ENCODE measurements around the gene MED15. TPM values are rescaled to one million over a fixed set of nuclear protein-coding genes. Genes with fewer than 3 reads are reported as not detected.

MED15 gene
- total RNA-seq, 5 donors from 2014 or later (not counting 1 experiment from before 2014, with no cell fraction given) = 214 to 317 (median 262) TPM

GRCh38 chr22:20519558-20519957, 12.1 kb downstream of the MED15 start:
- H3K9me3 ChIP-seq = no peaks in the 10 kb centered on the region
- no peak overlapping the region for H3K4me3 ChIP-seq (ENCODE audit: control insufficient read depth in 1 of 2, extremely low read depth in 1 of 2, low read length in 1 of 2)
- H3K27me3 ChIP-seq (replicated peaks in 1 of 2; ENCODE audit: control insufficient read depth in 2 of 2, extremely low read depth in 1 of 2, insufficient read depth in 2 of 2, low read length in 1 of 2) = no peaks in the 10 kb centered on the region
- ATAC-seq (replicated peaks in 1 of 4) = no peak
- Mint-ChIP-seq H3K9me3 (no peaks in the 10 kb centered on the region), H3K27me3 (no peaks in the 10 kb centered on the region), H3K4me1 (peaks cover 73 to 84% (median 84%) of the 10 kb centered on the region in 3 donors), H3K27ac (peak overlapping the region; percentile 87 to 88), H3K4me3 (peak overlapping the region in 1 of 3 donors; percentile 33), H3K36me3 (peaks cover 26% of the 10 kb centered on the region)
- WGBS (ENCODE audit: insufficient coverage) = 75% methylated on average over 1 of the region's 4 CpGs
- CTCF ChIA-PET = interaction anchor here in 1 of 2 donors (0.6 kb wide), 1 partner anchor 32 kb away, joined by 3 read pairs; no protein-coding TSS in a partner anchor
- H3K27ac ChIP-seq (ENCODE audit: low read length) = no peak overlapping the region
- peaks cover 8 to 41% of the 10 kb centered on the region in 2 donors for H3K36me3 ChIP-seq (ENCODE audit: control insufficient read depth in 2 of 2, extremely low read depth in 1 of 2, insufficient read depth in 1 of 2, low read length in 1 of 2)
- H3K4me1 ChIP-seq (ENCODE audit: control insufficient read depth in 1 of 2, extremely low read depth in 1 of 2, insufficient read depth in 2 of 2, low read length in 2 of 2) = peaks cover 39 to 79% of the 10 kb centered on the region in 2 experiments
- DNase-seq = no peak
- POLR2A ChIA-PET = no interaction called here

DNA sequence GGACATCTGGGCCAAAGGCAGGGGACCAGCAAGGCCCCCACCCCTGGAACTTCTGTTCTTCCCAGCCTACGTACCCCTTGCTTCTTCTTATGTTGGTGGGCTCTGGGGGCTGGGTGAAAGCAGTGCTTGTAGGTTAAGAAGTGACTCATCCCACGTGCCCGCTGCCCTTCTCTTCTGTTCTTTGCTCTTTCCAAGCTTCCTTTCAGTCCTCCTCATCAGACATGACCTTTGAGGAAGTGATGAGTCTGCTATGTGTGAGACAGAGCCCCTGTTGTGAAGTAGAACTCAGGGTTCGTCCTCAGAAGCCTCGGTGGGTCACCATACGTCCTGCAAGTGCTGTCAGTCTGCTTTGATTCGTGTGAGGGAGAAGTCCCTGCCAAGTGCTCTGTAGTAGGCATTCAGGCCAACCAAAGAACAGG, 12.7 kb downstream of the MED15 start:
- WGBS (ENCODE audit: insufficient coverage) = 49% methylated on average over 2 of the region's 7 CpGs
- Mint-ChIP-seq H3K27me3 (no peaks in the 10 kb centered on the region), H3K9me3 (no peaks in the 10 kb centered on the region), H3K27ac (peak overlapping the region; percentile 87 to 88), H3K4me3 (peak overlapping the region in 1 of 3 donors; percentile 33), H3K36me3 (peaks cover 26% of the 10 kb centered on the region), H3K4me1 (peaks cover 73 to 83% (median 83%) of the 10 kb centered on the region in 3 donors)
- Histone ChIP-seq H3K27me3 (replicated peaks in 1 of 2; ENCODE audit: control insufficient read depth in 2 of 2, extremely low read depth in 1 of 2, insufficient read depth in 2 of 2, low read length in 1 of 2) (no peaks in the 10 kb centered on the region), H3K36me3 (ENCODE audit: control insufficient read depth in 2 of 2, extremely low read depth in 1 of 2, insufficient read depth in 1 of 2, low read length in 1 of 2) (peaks cover 8 to 41% of the 10 kb centered on the region in 2 donors), H3K27ac (ENCODE audit: low read length) (no peak overlapping the region), H3K4me1 (ENCODE audit: control insufficient read depth in 1 of 2, extremely low read depth in 1 of 2, insufficient read depth in 2 of 2, low read length in 2 of 2) (peaks cover 39 to 79% of the 10 kb centered on the region in 2 experiments), H3K4me3 (ENCODE audit: control insufficient read depth in 1 of 2, extremely low read depth in 1 of 2, low read length in 1 of 2) (no peak overlapping the region), H3K9me3 (no peaks in the 10 kb centered on the region)
- ChIA-PET POLR2A (no interaction called here), CTCF (interaction anchor here in 1 of 2 donors (0.6 kb wide), 1 partner anchor 32 kb away, joined by 3 read pairs; no protein-coding TSS in a partner anchor)
- DNase-seq (peak in 2 of 35 experiments; percentile 41 to 44), ATAC-seq (replicated peaks in 1 of 4) (peak in 3 of 4 experiments; percentile 20 to 58 (median 34))

DNA sequence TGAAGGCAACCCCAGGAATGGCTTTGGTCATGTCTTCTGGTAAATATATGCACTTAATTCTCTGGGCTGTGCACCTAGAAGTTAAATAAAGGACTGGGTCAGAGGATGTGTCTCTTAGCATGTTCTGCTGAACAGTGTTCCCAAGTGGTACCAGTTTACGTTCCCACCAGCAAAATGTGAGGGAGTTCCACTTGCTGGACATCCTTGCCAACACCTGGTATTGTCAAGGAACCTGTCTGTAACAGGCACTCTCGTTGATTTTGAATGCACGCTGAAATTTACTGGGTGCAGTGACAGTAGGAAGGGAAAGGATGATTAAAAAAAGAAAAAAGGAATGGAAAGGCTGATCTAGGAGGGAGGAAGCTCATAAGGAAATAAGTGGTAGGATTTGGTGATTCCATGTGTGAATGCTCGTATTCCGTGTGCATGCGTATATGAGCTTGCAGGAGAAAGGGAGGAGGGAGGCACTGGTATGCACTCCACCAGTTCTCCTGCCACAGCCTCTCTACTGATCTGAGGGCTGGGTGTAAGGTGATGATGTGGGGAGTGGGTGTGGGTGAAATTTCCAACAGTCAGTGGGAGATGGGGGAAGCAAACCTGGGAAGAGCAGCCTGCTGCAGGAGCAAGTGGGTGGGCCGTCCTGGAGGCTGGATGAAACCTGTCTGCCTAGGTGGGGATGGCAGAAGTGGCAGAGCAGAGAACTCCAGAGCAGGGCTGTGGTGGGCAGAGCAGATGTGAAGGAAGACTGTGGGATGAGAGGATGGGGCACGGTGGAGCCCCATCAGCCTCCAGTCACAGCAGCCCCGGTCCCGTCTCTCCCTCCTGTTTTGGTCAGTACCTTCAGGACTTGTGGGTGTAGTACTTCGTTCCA, 15.0 kb downstream of the MED15 start:
- no peaks in the 10 kb centered on the region for H3K27me3 Mint-ChIP-seq
- peak overlapping the region; percentile 59 for H3K27ac ChIP-seq (ENCODE audit: low read length)
- ChIA-PET CTCF (interaction anchor here in 1 of 2 donors (0.6 kb wide), 1 partner anchor 15 kb away, joined by 3 read pairs; the partner anchor contains the start of gene MED15), POLR2A (no interaction called here)
- peaks cover 34% of the 10 kb centered on the region for H3K36me3 Mint-ChIP-seq
- peaks cover 8 to 56% of the 10 kb centered on the region in 2 donors for H3K36me3 ChIP-seq (ENCODE audit: control insufficient read depth in 2 of 2, extremely low read depth in 1 of 2, insufficient read depth in 1 of 2, low read length in 1 of 2)
- no peaks in the 10 kb centered on the region for H3K27me3 ChIP-seq (replicated peaks in 1 of 2; ENCODE audit: control insufficient read depth in 2 of 2, extremely low read depth in 1 of 2, insufficient read depth in 2 of 2, low read length in 1 of 2)
- peak overlapping the region; percentile 84 to 89 for H3K27ac Mint-ChIP-seq
- peaks cover 30 to 78% of the 10 kb centered on the region in 2 experiments for H3K4me1 ChIP-seq (ENCODE audit: control insufficient read depth in 1 of 2, extremely low read depth in 1 of 2, insufficient read depth in 2 of 2, low read length in 2 of 2)
- no peaks in the 10 kb centered on the region for H3K9me3 Mint-ChIP-seq
- no peaks in the 10 kb centered on the region for H3K9me3 ChIP-seq
- H3K4me3 Mint-ChIP-seq = peak overlapping the region in 2 of 3 donors; percentile 40 to 51
- DNase-seq (no peak), ATAC-seq (replicated peaks in 1 of 4) (no peak)
- no peak overlapping the region for H3K4me3 ChIP-seq (ENCODE audit: control insufficient read depth in 1 of 2, extremely low read depth in 1 of 2, low read length in 1 of 2)
- 100% methylated on average over 7 of the region's 11 CpGs for WGBS (ENCODE audit: insufficient coverage)
- H3K4me1 Mint-ChIP-seq = peaks cover 76 to 80% (median 79%) of the 10 kb centered on the region in 3 donors

- Histone ChIP-seq H3K27ac (ENCODE audit: low read length) (peak overlapping the region; percentile 59), H3K4me1 (ENCODE audit: control insufficient read depth in 1 of 2, extremely low read depth in 1 of 2, insufficient read depth in 2 of 2, low read length in 2 of 2) (peaks cover 27 to 70% of the 10 kb centered on the region in 2 experiments), H3K9me3 (no peaks in the 10 kb centered on the region), H3K36me3 (ENCODE audit: control insufficient read depth in 2 of 2, extremely low read depth in 1 of 2, insufficient read depth in 1 of 2, low read length in 1 of 2) (peaks cover 7 to 57% of the 10 kb centered on the region in 2 donors), H3K27me3 (replicated peaks in 1 of 2; ENCODE audit: control insufficient read depth in 2 of 2, extremely low read depth in 1 of 2, insufficient read depth in 2 of 2, low read length in 1 of 2) (no peaks in the 10 kb centered on the region), H3K4me3 (ENCODE audit: control insufficient read depth in 1 of 2, extremely low read depth in 1 of 2, low read length in 1 of 2) (no peak overlapping the region)
- H3K27ac Mint-ChIP-seq = peak overlapping the region; percentile 84 to 89
- peak overlapping the region; percentile 25 to 51 (median 28) for H3K4me3 Mint-ChIP-seq
- peak in 8 of 35 experiments; percentile 13 to 46 (median 22) for DNase-seq
- no peaks in the 10 kb centered on the region for H3K27me3 Mint-ChIP-seq
- 48% methylated on average over 2 of the region's 7 CpGs for whole genome bisulfite sequencing (ENCODE audit: insufficient coverage)
- ATAC-seq (replicated peaks in 1 of 4) = peak; percentile 27 to 48 (median 32)
- peaks cover 33% of the 10 kb centered on the region for H3K36me3 Mint-ChIP-seq
- peaks cover 67 to 76% (median 75%) of the 10 kb centered on the region in 3 donors for H3K4me1 Mint-ChIP-seq
- no peaks in the 10 kb centered on the region for H3K9me3 Mint-ChIP-seq
- ChIA-PET CTCF (interaction anchor here in 1 of 2 donors (0.6 to 0.8 kb wide), 3 partner anchors 9 to 25 kb away, joined by 3 to 4 read pairs (median 4); partner anchors contain the start of gene MED15), POLR2A (no interaction called here)
Measured at GRCh38 chr22:20523086-20523983, 15.9 kb downstream of the MED15 start.

- peaks cover 25 to 69% of the 10 kb centered on the region in 2 experiments for H3K4me1 ChIP-seq (ENCODE audit: control insufficient read depth in 1 of 2, extremely low read depth in 1 of 2, insufficient read depth in 2 of 2, low read length in 2 of 2)
- DNase-seq = peak in 7 of 35 experiments; percentile 4 to 60 (median 31)
- no peaks in the 10 kb centered on the region for H3K27me3 ChIP-seq (replicated peaks in 1 of 2; ENCODE audit: control insufficient read depth in 2 of 2, extremely low read depth in 1 of 2, insufficient read depth in 2 of 2, low read length in 1 of 2)
- no peak overlapping the region for H3K4me3 ChIP-seq (ENCODE audit: control insufficient read depth in 1 of 2, extremely low read depth in 1 of 2, low read length in 1 of 2)
- ATAC-seq (replicated peaks in 1 of 4) = peak; percentile 55 to 76 (median 63)
- Mint-ChIP-seq H3K27ac (peak overlapping the region; percentile 84 to 89), H3K4me3 (peak overlapping the region; percentile 40 to 51 (median 42)), H3K27me3 (no peaks in the 10 kb centered on the region), H3K4me1 (peaks cover 60 to 74% (median 74%) of the 10 kb centered on the region in 3 donors), H3K36me3 (peaks cover 31% of the 10 kb centered on the region), H3K9me3 (no peaks in the 10 kb centered on the region)
- ChIA-PET POLR2A (no interaction called here), CTCF (interaction anchor here in 1 of 2 donors (0.8 kb wide), 2 partner anchors 10 to 25 kb away, joined by 4 read pairs; no protein-coding TSS in a partner anchor)
- no peaks in the 10 kb centered on the region for H3K9me3 ChIP-seq
- WGBS (ENCODE audit: insufficient coverage) = 0% methylated on average over 1 of the region's 1 CpG
- H3K27ac ChIP-seq (ENCODE audit: low read length) = peak overlapping the region; percentile 59
- H3K36me3 ChIP-seq (ENCODE audit: control insufficient read depth in 2 of 2, extremely low read depth in 1 of 2, insufficient read depth in 1 of 2, low read length in 1 of 2) = peaks cover 7 to 58% of the 10 kb centered on the region in 2 donors
Measured at GRCh38 chr22:20524004-20524481, 16.6 kb downstream of the MED15 start.
